Activated naive CD8-positive, alpha-beta T cell treated with anti-CD3 and anti-CD28 coated beads for 36 hours (primary cell): ENCODE measurements around the gene DDX51. TPM values are rescaled to one million over a fixed set of nuclear protein-coding genes. Genes with fewer than 3 reads are reported as not detected.
A peak's percentile ranks its signal among the peaks of the same experiment; 100 is the strongest.
"Not testable (repeated sequence)": the region's sequence is repeated elsewhere in the genome, so short reads cannot be mapped to it uniquely, and the experiment has no call there.

Experiments
- DNase-seq: peaks from one replicate; pipeline ENCODE4 v3.0.0; 2021
- H3K27ac Mint-ChIP-seq: one replicate; pipeline ENCODE4 v1.8.0; 2022; ENCODE audit warnings: mild to moderate bottlenecking, moderate library complexity, mixed read lengths
- H3K27me3 Mint-ChIP-seq: one replicate; pipeline ENCODE4 v1.8.0; 2022; ENCODE audit warnings: mild to moderate bottlenecking, mixed read lengths
- H3K36me3 Mint-ChIP-seq: one replicate; pipeline ENCODE4 v1.8.0; 2021; ENCODE audit warnings: mild to moderate bottlenecking, mixed read lengths
- H3K4me1 Mint-ChIP-seq: one replicate; pipeline ENCODE4 v1.8.0; 2021; ENCODE audit warnings: mixed read lengths
- H3K4me3 Mint-ChIP-seq: one replicate; pipeline ENCODE4 v1.8.0; 2022; ENCODE audit warnings: mild to moderate bottlenecking, moderate library complexity, mixed read lengths
- H3K9me3 Mint-ChIP-seq: one replicate; pipeline ENCODE4 v1.8.0; 2022; ENCODE audit warnings: mixed read lengths
- total RNA-seq, 2 experiments: library from RNA; stranded (reverse); gene quantifications; one replicate each; pipeline ENCODE4 v1.2.3, GENCODE V29; 2021

DDX51 gene
- total RNA-seq, 2 experiments from 2014 or later = 32.4 to 34.8 TPM

GRCh38 chr12:132154941-132155770 is 11.0 kb upstream of the DDX51 start:
- no peaks in the 10 kb centered on the region for H3K27me3 Mint-ChIP-seq
- no peaks in the 10 kb centered on the region for H3K9me3 Mint-ChIP-seq
- no peaks in the 10 kb centered on the region for H3K4me1 Mint-ChIP-seq
- H3K27ac Mint-ChIP-seq = no peak overlapping the region
- DNase-seq = no peak
- no peak overlapping the region for H3K4me3 Mint-ChIP-seq
- no peaks in the 10 kb centered on the region for H3K36me3 Mint-ChIP-seq

GRCh38 chr12:132154341-132154761 is 10.2 kb upstream of the DDX51 start:
- DNase-seq = no peak
- Mint-ChIP-seq H3K27ac (no peak overlapping the region), H3K27me3 (no peaks in the 10 kb centered on the region), H3K4me1 (no peaks in the 10 kb centered on the region), H3K4me3 (no peak overlapping the region), H3K9me3 (no peaks in the 10 kb centered on the region), H3K36me3 (no peaks in the 10 kb centered on the region)

GRCh38 chr12:132153501-132154340 is 9.6 kb upstream of the DDX51 start:
- DNase-seq = peak; percentile 79
- Mint-ChIP-seq H3K4me1 (no peaks in the 10 kb centered on the region), H3K27me3 (no peaks in the 10 kb centered on the region), H3K4me3 (no peak overlapping the region), H3K9me3 (no peaks in the 10 kb centered on the region), H3K36me3 (no peaks in the 10 kb centered on the region), H3K27ac (no peak overlapping the region)

GRCh38 chr12:132152953-132153352 is 8.8 kb upstream of the DDX51 start:
- Mint-ChIP-seq H3K9me3 (no peaks in the 10 kb centered on the region), H3K27me3 (no peaks in the 10 kb centered on the region), H3K36me3 (peaks cover 2% of the 10 kb centered on the region), H3K4me1 (no peaks in the 10 kb centered on the region), H3K4me3 (no peak overlapping the region), H3K27ac (no peak overlapping the region)
- DNase-seq = no peak

- H3K27me3 Mint-ChIP-seq = no peaks in the 10 kb centered on the region
- no peak for DNase-seq
- H3K36me3 Mint-ChIP-seq = peaks cover 2% of the 10 kb centered on the region
- no peaks in the 10 kb centered on the region for H3K4me1 Mint-ChIP-seq
- H3K4me3 Mint-ChIP-seq = no peak overlapping the region
- H3K27ac Mint-ChIP-seq = no peak overlapping the region
- no peaks in the 10 kb centered on the region for H3K9me3 Mint-ChIP-seq
Observed at GRCh38 chr12:132152411-132152821, 8.3 kb upstream of the DDX51 start.

GRCh38 chr12:132151766-132152410 is 7.8 kb upstream of the DDX51 start:
- Mint-ChIP-seq H3K4me3 (no peak overlapping the region), H3K27me3 (no peaks in the 10 kb centered on the region)
- DNase-seq = no peak

GRCh38 chr12:132151145-132151765 is 7.1 kb upstream of the DDX51 start:
- H3K36me3 Mint-ChIP-seq = peaks cover 4% of the 10 kb centered on the region
- peaks cover 5% of the 10 kb centered on the region for H3K4me1 Mint-ChIP-seq
- H3K27me3 Mint-ChIP-seq = no peaks in the 10 kb centered on the region
- H3K27ac Mint-ChIP-seq = no peak overlapping the region
- no peak for DNase-seq
- no peak overlapping the region for H3K4me3 Mint-ChIP-seq
- H3K9me3 Mint-ChIP-seq = no peaks in the 10 kb centered on the region

More at GRCh38 chr12:132151766-132152410, 7.8 kb upstream of the DDX51 start:
- H3K27ac Mint-ChIP-seq = no peak overlapping the region
- H3K9me3 Mint-ChIP-seq = no peaks in the 10 kb centered on the region
- no peaks in the 10 kb centered on the region for H3K4me1 Mint-ChIP-seq
- H3K36me3 Mint-ChIP-seq = peaks cover 2% of the 10 kb centered on the region

- no peaks in the 10 kb centered on the region for H3K27me3 Mint-ChIP-seq
- DNase-seq = no peak
- H3K4me3 Mint-ChIP-seq = no peak overlapping the region
- no peaks in the 10 kb centered on the region for H3K9me3 Mint-ChIP-seq
- no peak overlapping the region for H3K27ac Mint-ChIP-seq
- peaks cover 6% of the 10 kb centered on the region for H3K36me3 Mint-ChIP-seq
- H3K4me1 Mint-ChIP-seq = peaks cover 10% of the 10 kb centered on the region
Observed at GRCh38 chr12:132150780-132151144, 6.6 kb upstream of the DDX51 start.

GRCh38 chr12:132149526-132149925 is 5.4 kb upstream of the DDX51 start:
- H3K36me3 Mint-ChIP-seq, H3K4me3 Mint-ChIP-seq, DNase-seq, H3K27ac Mint-ChIP-seq, H3K9me3 Mint-ChIP-seq, H3K27me3 Mint-ChIP-seq: not testable (repeated sequence)
- H3K4me1 Mint-ChIP-seq = peaks cover 18% of the 10 kb centered on the region

GRCh38 chr12:132148368-132149045 is 4.4 kb upstream of the DDX51 start:
- Mint-ChIP-seq H3K27ac (no peak overlapping the region), H3K9me3 (no peaks in the 10 kb centered on the region), H3K36me3 (peaks cover 8% of the 10 kb centered on the region), H3K4me1 (peaks cover 18% of the 10 kb centered on the region), H3K27me3 (no peaks in the 10 kb centered on the region), H3K4me3 (no peak overlapping the region)
- DNase-seq = no peak

- peaks cover 12% of the 10 kb centered on the region for H3K36me3 Mint-ChIP-seq
- DNase-seq = no peak
- no peak overlapping the region for H3K27ac Mint-ChIP-seq
- H3K4me3 Mint-ChIP-seq = no peak overlapping the region
- H3K27me3 Mint-ChIP-seq = no peaks in the 10 kb centered on the region
- H3K9me3 Mint-ChIP-seq = no peaks in the 10 kb centered on the region
- H3K4me1 Mint-ChIP-seq = peaks cover 21% of the 10 kb centered on the region
Observed at GRCh38 chr12:132147423-132148367, 3.6 kb upstream of the DDX51 start.

- Mint-ChIP-seq H3K36me3 (peaks cover 14% of the 10 kb centered on the region), H3K4me3 (no peak overlapping the region), H3K27me3 (no peaks in the 10 kb centered on the region), H3K27ac (no peak overlapping the region), H3K9me3 (no peaks in the 10 kb centered on the region), H3K4me1 (peaks cover 21% of the 10 kb centered on the region)
- DNase-seq = no peak
Observed at GRCh38 chr12:132146772-132147422, 2.8 kb upstream of the DDX51 start.

- Mint-ChIP-seq H3K27ac (no peak overlapping the region), H3K4me1 (peaks cover 21% of the 10 kb centered on the region), H3K36me3 (peaks cover 17% of the 10 kb centered on the region), H3K27me3 (no peaks in the 10 kb centered on the region), H3K9me3 (no peaks in the 10 kb centered on the region), H3K4me3 (peak overlapping the region; percentile 90)
- no peak for DNase-seq
Observed at GRCh38 chr12:132146098-132146497, 2.0 kb upstream of the DDX51 start.
